RPMI7951 (cell line): Measurements from ENCODE around the gene DENND1A. TPM values are rescaled to one million over a fixed set of nuclear protein-coding genes. Genes with fewer than 3 reads are reported as not detected.

ENCODE experiments used
- DNase-seq: peaks from one replicate; pipeline ENCODE4 v3.0.0-alpha.2; 2012; ENCODE audit warnings: low read depth
- total RNA-seq: library from RNA; depleted of rRNA; stranded (reverse); fragments of >200 nt; shearing (Covaris generic); gene quantifications from 2 replicates; pipeline ENCODE4 v1.2.3, GENCODE V29; 2014

DENND1A gene
- total RNA-seq, 1 experiment from 2014 or later, result 24.0 TPM

- DNase-seq, result no peak
Observed at GRCh38 chr9:123371805-123372590, 557.9 kb downstream of the DENND1A start.

GRCh38 chr9:123371228-123371584, 558.7 kb downstream of the DENND1A start:
- DNase-seq, result no peak

- no peak for DNase-seq
Observed at GRCh38 chr9:123370526-123371227, 559.2 kb downstream of the DENND1A start.

- no peak for DNase-seq
Observed at GRCh38 chr9:123370108-123370507, 559.8 kb downstream of the DENND1A start.

- DNase-seq, result no peak
Observed at GRCh38 chr9:123369296-123369695, 560.6 kb downstream of the DENND1A start.

- no peak for DNase-seq
Observed at GRCh38 chr9:123368536-123369153, 561.3 kb downstream of the DENND1A start.

GRCh38 chr9:123368023-123368422, 561.9 kb downstream of the DENND1A start:
- DNase-seq, result no peak

- no peak for DNase-seq
Observed at GRCh38 chr9:123365881-123366528, 563.9 kb downstream of the DENND1A start.

GRCh38 chr9:123365287-123365880, 564.5 kb downstream of the DENND1A start:
- DNase-seq, result no peak

GRCh38 chr9:123364241-123364824, 565.6 kb downstream of the DENND1A start:
- peak; percentile 49 for DNase-seq

GRCh38 chr9:123362856-123363255, 567.1 kb downstream of the DENND1A start:
- no peak for DNase-seq

GRCh38 chr9:123361731-123362510, 568.0 kb downstream of the DENND1A start:
- no peak for DNase-seq

- DNase-seq, result no peak
Observed at GRCh38 chr9:123361086-123361730, 568.7 kb downstream of the DENND1A start.

- no peak for DNase-seq
Observed at GRCh38 chr9:123360161-123361085, 569.5 kb downstream of the DENND1A start.

- DNase-seq, result no peak
Observed at GRCh38 chr9:123359546-123359945, 570.4 kb downstream of the DENND1A start.

GRCh38 chr9:123359106-123359505, 570.8 kb downstream of the DENND1A start:
- DNase-seq, result no peak

GRCh38 chr9:123358181-123358905, 571.6 kb downstream of the DENND1A start:
- DNase-seq, result no peak

- DNase-seq, result no peak
Observed at GRCh38 chr9:123357743-123358059, 572.2 kb downstream of the DENND1A start.
